Measurements from ENCODE around the gene CABLES1.
A peak's percentile ranks its signal among the peaks of the same experiment; 100 is the strongest.
"Not testable (repeated sequence)": the region's sequence is repeated elsewhere in the genome, so short reads cannot be mapped to it uniquely, and the experiment has no call there.

Gene CABLES1

DNA sequence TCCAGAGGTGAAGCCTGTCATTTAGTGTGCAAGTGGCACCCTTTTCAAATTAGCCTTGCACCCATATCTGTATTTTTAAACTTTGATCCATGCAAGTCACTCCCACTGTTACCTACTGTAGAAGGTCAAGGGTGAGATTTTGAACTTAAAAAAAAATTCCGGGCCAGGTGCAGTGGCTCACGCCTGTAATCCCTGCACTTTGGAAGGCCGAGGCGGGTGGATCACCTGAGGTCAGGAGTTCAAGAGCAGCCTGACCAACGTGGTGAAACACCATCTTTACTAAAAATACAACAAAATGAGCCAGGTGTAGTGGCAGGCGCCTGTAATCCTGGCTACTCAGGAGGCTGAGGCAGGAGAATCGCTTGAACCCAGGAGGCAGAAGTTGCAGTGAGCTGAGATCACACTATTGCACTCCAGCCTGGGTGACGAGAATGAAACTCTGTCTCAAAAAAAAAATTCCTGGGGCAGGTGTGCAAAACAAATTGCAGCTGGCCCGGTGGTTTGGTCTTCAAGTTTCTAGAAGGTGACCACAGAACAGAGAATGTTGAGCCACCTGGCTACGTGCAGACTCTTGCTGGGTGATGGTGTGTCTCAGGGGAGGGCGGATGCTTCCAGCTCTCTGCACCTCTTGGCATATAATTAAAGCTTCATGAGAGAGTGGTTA is 106.7 kb downstream of the CABLES1 start:
- DNase-seq (ENCODE audit: low read depth in 2 of 2) = not testable (repeated sequence)

DNA sequence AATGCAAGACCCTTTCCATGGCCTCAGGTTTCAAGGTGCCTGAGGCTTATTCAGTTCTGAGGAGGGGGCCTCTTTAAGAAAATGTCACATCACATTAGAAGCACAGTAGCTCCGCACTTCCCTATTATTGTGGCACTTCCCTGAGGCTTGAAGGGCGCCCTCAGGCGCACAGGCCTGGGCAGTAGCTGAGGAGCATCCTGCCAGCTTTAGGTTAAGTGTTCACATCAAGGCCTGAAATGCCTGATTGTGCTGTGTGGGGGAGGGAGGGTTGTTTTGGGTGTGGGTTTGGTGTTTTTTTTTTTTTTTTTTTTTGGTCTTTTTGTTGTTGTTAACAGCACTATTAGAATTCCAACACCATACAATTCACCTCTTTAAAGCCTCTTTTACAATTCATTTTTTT is 107.9 kb downstream of the CABLES1 start:
- no peak for DNase-seq (ENCODE audit: low read depth in 2 of 2)

GRCh38 chr18:23243816-23244215 is 108.5 kb downstream of the CABLES1 start:
- no peak for DNase-seq (ENCODE audit: low read depth in 2 of 2)

DNA sequence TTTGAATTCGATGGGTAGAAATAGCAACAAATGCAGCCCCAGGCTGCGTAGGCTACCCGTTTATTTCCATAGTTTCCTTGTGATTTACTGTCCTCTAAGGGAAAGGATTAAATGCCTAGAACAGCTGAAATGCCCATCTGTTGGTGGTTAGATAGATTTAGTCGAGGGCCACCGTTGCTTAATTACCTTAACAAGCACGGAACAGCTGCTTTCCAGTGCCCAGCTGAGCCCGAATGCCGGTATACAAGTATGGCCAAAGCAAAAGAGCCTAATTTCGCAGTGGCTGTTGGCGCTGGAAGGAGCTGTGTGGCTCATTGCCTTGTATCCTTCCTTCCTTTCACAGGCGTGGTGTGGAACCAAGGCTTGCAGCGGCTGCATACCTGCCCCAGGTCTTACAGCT is 109.1 kb downstream of the CABLES1 start:
- no peak for DNase-seq (ENCODE audit: low read depth in 2 of 2)

DNA sequence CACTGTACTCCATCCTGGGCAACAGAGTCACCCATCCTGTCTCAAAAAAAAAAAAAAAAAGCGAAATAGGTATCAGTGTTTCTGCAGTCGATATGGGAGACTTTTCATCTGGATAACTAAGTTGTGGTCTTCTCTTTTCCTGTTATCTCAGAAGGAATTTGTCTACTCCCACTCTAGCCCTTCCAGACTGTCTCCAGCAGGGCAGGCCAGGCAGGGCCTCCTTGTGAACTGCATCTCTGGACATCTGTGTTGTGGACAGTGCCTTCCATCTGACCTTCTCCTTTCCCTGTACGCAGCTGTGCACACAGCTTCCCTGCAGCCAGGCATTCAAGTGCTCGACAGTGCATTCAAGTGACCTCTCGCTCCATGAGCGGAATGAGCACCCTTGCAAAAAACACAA is 110.2 kb downstream of the CABLES1 start:
- no peak for DNase-seq (ENCODE audit: low read depth in 2 of 2)

- no peak for DNase-seq (ENCODE audit: low read depth in 2 of 2)
Observed at GRCh38 chr18:23247331-23247730, 112.0 kb downstream of the CABLES1 start.

DNA sequence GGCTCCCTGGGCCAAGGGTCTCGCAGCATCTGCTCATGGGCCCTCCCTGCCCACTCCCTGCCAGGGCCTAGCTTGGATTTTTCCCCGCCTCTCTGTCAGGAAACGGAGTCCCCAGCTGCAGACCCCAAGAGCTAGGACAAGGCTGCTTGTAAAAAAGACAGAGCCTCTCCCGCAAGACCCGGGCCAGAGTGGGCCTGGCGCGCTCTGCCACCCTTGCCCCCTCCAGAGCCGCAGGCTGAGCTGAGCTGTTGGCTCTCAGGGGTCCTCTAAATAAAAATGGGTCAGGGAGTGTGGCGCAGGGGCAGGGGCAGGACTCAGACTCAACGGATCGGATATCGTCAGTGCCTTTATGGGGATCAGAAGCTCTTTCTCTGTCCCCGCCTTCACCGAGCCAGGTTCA is 112.6 kb downstream of the CABLES1 start:
- DNase-seq (ENCODE audit: low read depth in 2 of 2) = no peak

DNA sequence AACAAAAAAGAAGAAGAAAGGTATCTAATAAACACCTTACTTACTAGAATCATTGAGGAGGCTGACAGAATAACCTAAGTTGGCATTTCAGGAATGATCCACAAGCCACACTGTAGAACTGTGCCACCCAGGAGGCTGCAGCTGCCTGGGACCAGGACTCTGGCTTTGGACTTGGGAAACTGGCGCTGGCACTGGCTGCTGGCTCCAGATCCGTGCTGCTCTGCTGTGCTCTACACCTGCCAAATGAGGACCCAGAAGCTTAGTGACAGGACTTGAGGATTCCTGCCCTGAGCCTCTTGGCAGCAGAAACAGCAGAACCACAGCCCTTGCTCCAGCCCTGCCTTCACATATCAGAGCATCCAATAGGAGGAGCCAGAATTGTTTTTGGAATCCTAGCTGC is 113.5 kb downstream of the CABLES1 start:
- DNase-seq (ENCODE audit: low read depth in 2 of 2) = no peak

GRCh38 chr18:23249348-23249747 is 114.1 kb downstream of the CABLES1 start:
- DNase-seq (ENCODE audit: low read depth in 2 of 2) = no peak

- no peak for DNase-seq (ENCODE audit: low read depth in 2 of 2)
Observed at GRCh38 chr18:23250893-23251656, 115.8 kb downstream of the CABLES1 start.

GRCh38 chr18:23253630-23254029 is 118.3 kb downstream of the CABLES1 start:
- no peak for DNase-seq (ENCODE audit: low read depth in 2 of 2)

- DNase-seq (ENCODE audit: low read depth in 2 of 2) = no peak
Observed at GRCh38 chr18:23257137-23257536, 121.9 kb downstream of the CABLES1 start.

- no peak for DNase-seq (ENCODE audit: low read depth in 2 of 2)
Observed at GRCh38 chr18:23257686-23258565, 122.6 kb downstream of the CABLES1 start.

- DNase-seq (ENCODE audit: low read depth in 2 of 2) = no peak
Observed at GRCh38 chr18:23258566-23259469, 123.5 kb downstream of the CABLES1 start.

GRCh38 chr18:23259701-23260681 is 124.7 kb downstream of the CABLES1 start:
- DNase-seq (ENCODE audit: low read depth in 2 of 2) = peak; percentile 30 to 36

GRCh38 chr18:23260926-23261590 is 125.8 kb downstream of the CABLES1 start:
- no peak for DNase-seq (ENCODE audit: low read depth in 2 of 2)

DNA sequence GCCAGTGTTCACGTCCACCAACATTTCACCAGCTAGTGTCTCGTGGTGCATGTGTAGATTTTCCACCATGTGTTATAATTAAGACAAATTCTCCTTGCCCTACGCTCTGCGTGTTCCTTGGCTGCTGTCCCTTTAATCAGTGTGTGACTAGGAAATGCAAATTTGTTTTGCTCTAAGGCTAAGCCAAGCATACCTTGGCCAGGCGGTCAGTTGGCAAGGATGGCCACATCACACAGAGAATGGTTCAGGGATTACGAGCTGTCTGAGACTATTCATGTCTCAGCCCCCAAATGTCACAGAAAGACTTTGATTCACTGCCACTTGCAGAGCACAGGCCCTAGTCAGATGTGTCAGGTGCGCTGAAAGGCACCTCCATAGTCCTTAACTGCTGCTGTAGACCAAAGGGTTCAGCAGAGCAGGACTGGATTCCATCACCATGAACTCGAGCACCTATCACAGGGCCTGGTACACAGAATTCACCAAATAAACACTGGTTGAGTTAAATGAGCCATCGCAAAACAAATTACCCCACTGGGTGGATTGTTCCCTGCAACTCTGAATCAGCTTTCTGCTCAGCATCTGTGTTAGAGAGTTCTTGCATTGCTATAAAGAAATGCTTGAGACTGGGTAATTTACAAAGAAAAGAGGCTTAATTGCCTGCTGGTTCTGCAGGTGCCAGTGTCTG is 128.4 kb downstream of the CABLES1 start:
- no peak for DNase-seq (ENCODE audit: low read depth in 2 of 2)

DNA sequence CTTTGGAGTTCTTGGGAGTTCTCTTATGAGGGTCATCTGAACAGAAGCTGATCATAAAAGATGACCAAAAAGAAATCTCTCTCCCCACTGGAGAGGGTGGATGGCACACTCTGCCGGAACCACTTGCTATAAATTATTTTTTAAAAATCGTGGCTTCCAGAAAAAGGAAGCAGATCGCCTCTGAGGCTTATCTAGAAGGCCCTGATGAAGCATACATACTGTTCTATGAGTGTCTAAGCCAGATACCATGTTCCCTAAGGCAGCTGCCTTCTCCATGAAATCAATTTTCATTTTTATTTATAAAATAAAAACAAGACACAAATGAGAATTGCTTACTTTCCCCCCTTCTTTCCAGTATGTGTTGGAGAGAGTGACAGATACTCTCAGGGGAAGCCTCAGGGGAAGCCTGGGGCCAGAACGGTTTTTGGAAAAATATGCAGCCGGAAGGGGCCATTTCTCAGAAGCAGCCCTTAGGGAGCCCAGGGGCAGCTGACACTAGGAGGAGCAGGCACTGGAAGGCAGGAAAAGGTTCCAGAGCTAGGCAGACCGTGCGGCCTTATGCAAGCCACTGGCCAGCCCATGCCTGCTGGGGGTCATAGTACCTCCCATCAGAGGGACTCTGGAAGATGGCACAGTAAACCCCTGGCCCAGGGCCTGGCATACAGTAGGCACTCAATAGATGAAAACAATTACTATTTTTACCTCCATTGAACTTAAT is 130.6 kb downstream of the CABLES1 start:
- no peak for DNase-seq (ENCODE audit: low read depth in 2 of 2)

Measured in fibroblast of skin of left biceps (primary cell).